T-cell (primary cell): Measurements from ENCODE around the gene EFHC1. TPM values are rescaled to one million over a fixed set of nuclear protein-coding genes. Genes with fewer than 3 reads are reported as not detected.

Experiments used
- ATAC-seq, 4 experiments: fragments of 200-7000 bp in 3 of 4; fragments of 150-1000 bp in 1 of 4; cut with Tn5 transposase; replicated peaks in 1 of 4; 1 replicate in 3 of 4; 2 replicates in 1 of 4; pipeline ENCODE4 v1.10.0; 2021; ENCODE audit warnings: moderate library complexity in 3 of 4, mild to moderate bottlenecking in 2 of 4, moderate number of reproducible peaks in 1 of 4
- CTCF ChIA-PET, 2 donors: fragments of 300-600 bp; sonication (Branson Sonifier 250); formaldehyde crosslinking; loops; one replicate each; lab custom pipeline; 2022; ENCODE audit warnings: antibody characterized with exemption in 2 of 2; lab: Charles Lee
- POLR2A ChIA-PET, 2 donors: fragments of 300-600 bp; sonication (Branson Sonifier 250); formaldehyde crosslinking; loops; one replicate each; lab custom pipeline; 2022; ENCODE audit warnings: antibody characterized with exemption in 2 of 2; lab: Charles Lee
- DNase-seq, 35 experiments: peaks; one replicate each; pipeline versions ENCODE4 v3.0.0 to v3.0.0-alpha.2; 2013 to 2023
- H3K27ac ChIP-seq: one replicate; pipeline ENCODE4 v1.5.1; 2013; ENCODE audit warnings: low read length
- H3K27me3 ChIP-seq, 2 experiments: replicated peaks in 1 of 2; 1 replicate in 1 of 2; 2 replicates in 1 of 2; pipeline versions ENCODE4 v1.6.1 to v1.7.0; 2013; ENCODE audit warnings: low read length in 1 of 2, mixed read lengths in 1 of 2; ENCODE audit not compliant: control insufficient read depth in 2 of 2, insufficient read depth in 2 of 2; ENCODE audit errors: extremely low read depth in 1 of 2
- H3K36me3 ChIP-seq, 2 donors: 1 replicate in 1 of 2; 2 replicates in 1 of 2; pipeline versions ENCODE4 v1.6.1 to v1.7.0; 2013; ENCODE audit warnings: low read length in 1 of 2; ENCODE audit not compliant: control insufficient read depth in 2 of 2, insufficient read depth in 1 of 2; ENCODE audit errors: extremely low read depth in 1 of 2
- H3K4me1 ChIP-seq, 2 experiments: 1 replicate in 1 of 2; 2 replicates in 1 of 2; pipeline versions ENCODE4 v1.6.1 to v1.7.0; 2013; ENCODE audit warnings: low read length in 2 of 2, mixed read lengths in 1 of 2; ENCODE audit not compliant: insufficient read depth in 2 of 2, control insufficient read depth in 1 of 2; ENCODE audit errors: extremely low read depth in 1 of 2
- H3K4me3 ChIP-seq, 2 donors: 1 replicate in 1 of 2; 2 replicates in 1 of 2; pipeline versions ENCODE4 v1.5.1 to v1.7.0; 2013; ENCODE audit warnings: mild to moderate bottlenecking in 2 of 2, low read length in 1 of 2, moderate library complexity in 1 of 2; ENCODE audit not compliant: control insufficient read depth in 1 of 2; ENCODE audit errors: extremely low read depth in 1 of 2
- H3K9me3 ChIP-seq: 2 replicates; pipeline ENCODE4 v1.7.0; 2013
- H3K27ac Mint-ChIP-seq, 2 donors: one replicate each; pipeline ENCODE4 v1.8.0; 2020 to 2021; ENCODE audit warnings: mild to moderate bottlenecking in 2 of 2, mixed read lengths in 2 of 2
- H3K27me3 Mint-ChIP-seq, 2 donors: one replicate each; pipeline ENCODE4 v1.8.0; 2021 to 2022; ENCODE audit warnings: mixed read lengths in 2 of 2
- H3K36me3 Mint-ChIP-seq: one replicate; pipeline ENCODE4 v1.8.0; 2021; ENCODE audit warnings: mixed read lengths
- H3K4me1 Mint-ChIP-seq, 3 donors: one replicate each; pipeline ENCODE4 v1.8.0; 2020 to 2022; ENCODE audit warnings: mixed read lengths in 3 of 3, mild to moderate bottlenecking in 1 of 3
- H3K4me3 Mint-ChIP-seq, 3 donors: one replicate each; pipeline ENCODE4 v1.8.0; 2020 to 2022; ENCODE audit warnings: mild to moderate bottlenecking in 3 of 3, mixed read lengths in 3 of 3, moderate library complexity in 3 of 3
- H3K9me3 Mint-ChIP-seq, 3 donors: one replicate each; pipeline ENCODE4 v1.8.0; 2020 to 2022; ENCODE audit warnings: mixed read lengths in 3 of 3
- WGBS: methylation state at CpG from one replicate; pipeline ENCODE4 v1.1.5; 2013; ENCODE audit warnings: missing lambda C conversion rate; ENCODE audit not compliant: insufficient coverage; 5-methylcytosine and 5-hydroxymethylcytosine counted together
- total RNA-seq, 35 experiments: library from RNA in 6 of 35; stranded (reverse) in 6 of 35; fragments of 120-200 nt in 1 of 35; gene quantifications; one replicate each; pipeline versions ENCODE4 v1.2.1 to v1.2.4 and lab custom pipeline; 2013 to 2026

EFHC1 gene
- total RNA-seq, 5 donors from 2014 or later (not counting 1 experiment from before 2014, with no cell fraction given) = 4.5 to 8.6 (median 6.2) TPM

GRCh38 chr6:52511163-52511562 is 91.0 kb downstream of the EFHC1 start:
- Mint-ChIP-seq H3K4me1 (no peaks in the 10 kb centered on the region), H3K27ac (no peak overlapping the region), H3K4me3 (no peak overlapping the region), H3K27me3 (no peaks in the 10 kb centered on the region), H3K36me3 (peaks cover 78% of the 10 kb centered on the region), H3K9me3 (no peaks in the 10 kb centered on the region)
- no peaks in the 10 kb centered on the region for H3K4me1 ChIP-seq
- H3K27me3 ChIP-seq = no peaks in the 10 kb centered on the region
- ChIA-PET CTCF (no interaction called here), POLR2A (interaction anchor here in 1 of 2 donors (0.6 kb wide), 1 partner anchor 61 kb away, joined by 3 read pairs; no protein-coding TSS in a partner anchor)
- DNase-seq = no peak
- peaks cover 14 to 48% of the 10 kb centered on the region in 2 donors for H3K36me3 ChIP-seq
- no peak overlapping the region for H3K4me3 ChIP-seq
- 92% methylated on average over 8 of the region's 10 CpGs for WGBS
- ATAC-seq = no peak
- no peak overlapping the region for H3K27ac ChIP-seq
- no peaks in the 10 kb centered on the region for H3K9me3 ChIP-seq

- Histone ChIP-seq H3K36me3 (peaks cover 14 to 50% of the 10 kb centered on the region in 2 donors), H3K9me3 (no peaks in the 10 kb centered on the region), H3K27me3 (no peaks in the 10 kb centered on the region), H3K4me3 (no peak overlapping the region), H3K4me1 (no peaks in the 10 kb centered on the region), H3K27ac (no peak overlapping the region)
- CTCF ChIA-PET = no interaction called here
- Mint-ChIP-seq H3K36me3 (peaks cover 77% of the 10 kb centered on the region), H3K4me1 (no peaks in the 10 kb centered on the region), H3K4me3 (no peak overlapping the region), H3K27me3 (no peaks in the 10 kb centered on the region), H3K27ac (no peak overlapping the region), H3K9me3 (no peaks in the 10 kb centered on the region)
- POLR2A ChIA-PET = interaction anchor here in 1 of 2 donors (0.6 kb wide), 1 partner anchor 61 kb away, joined by 3 read pairs; no protein-coding TSS in a partner anchor
- DNase-seq (no peak), ATAC-seq (no peak)
- 92% methylated on average over 4 of the region's 12 CpGs for WGBS
Observed at GRCh38 chr6:52511572-52512151, 91.5 kb downstream of the EFHC1 start.

GRCh38 chr6:52512199-52512598 is 92.1 kb downstream of the EFHC1 start:
- H3K27me3 ChIP-seq = no peaks in the 10 kb centered on the region
- Mint-ChIP-seq H3K27me3 (no peaks in the 10 kb centered on the region), H3K4me1 (no peaks in the 10 kb centered on the region), H3K4me3 (no peak overlapping the region), H3K9me3 (no peaks in the 10 kb centered on the region), H3K27ac (no peak overlapping the region), H3K36me3 (peaks cover 75% of the 10 kb centered on the region)
- H3K4me3 ChIP-seq = no peak overlapping the region
- DNase-seq = no peak
- no peak for ATAC-seq
- WGBS = 55% methylated on average over 2 of the region's 4 CpGs
- peaks cover 14 to 46% of the 10 kb centered on the region in 2 donors for H3K36me3 ChIP-seq
- H3K27ac ChIP-seq = no peak overlapping the region
- no peaks in the 10 kb centered on the region for H3K9me3 ChIP-seq
- no peaks in the 10 kb centered on the region for H3K4me1 ChIP-seq
- CTCF ChIA-PET = no interaction called here
- POLR2A ChIA-PET = no interaction called here

- peaks cover 65% of the 10 kb centered on the region for H3K36me3 Mint-ChIP-seq
- 100% methylated on average over 1 of the region's 2 CpGs for WGBS
Observed at GRCh38 chr6:52513464-52513863, 93.3 kb downstream of the EFHC1 start.

GRCh38 chr6:52513896-52514295 is 93.8 kb downstream of the EFHC1 start:
- H3K27me3 Mint-ChIP-seq = no peaks in the 10 kb centered on the region
- no peak for ATAC-seq
- CTCF ChIA-PET = no interaction called here
- H3K9me3 Mint-ChIP-seq = no peaks in the 10 kb centered on the region
- Histone ChIP-seq H3K27me3 (no peaks in the 10 kb centered on the region), H3K9me3 (no peaks in the 10 kb centered on the region), H3K27ac (no peak overlapping the region), H3K4me3 (no peak overlapping the region), H3K36me3 (peaks cover 24 to 38% of the 10 kb centered on the region in 2 donors), H3K4me1 (no peaks in the 10 kb centered on the region)
- H3K36me3 Mint-ChIP-seq = peaks cover 63% of the 10 kb centered on the region
- no peak overlapping the region for H3K27ac Mint-ChIP-seq
- no peak for DNase-seq
- WGBS = no CpG with 5 or more reads among the region's 4 CpGs
- POLR2A ChIA-PET = no interaction called here
- H3K4me3 Mint-ChIP-seq = no peak overlapping the region
- peaks cover 0 to 2% (median 0%) of the 10 kb centered on the region in 3 donors for H3K4me1 Mint-ChIP-seq

More at GRCh38 chr6:52513464-52513863, 93.3 kb downstream of the EFHC1 start:
- ATAC-seq (no peak), DNase-seq (no peak)
- Mint-ChIP-seq H3K4me1 (peaks cover 0 to 2% (median 0%) of the 10 kb centered on the region in 3 donors), H3K27ac (no peak overlapping the region), H3K9me3 (no peaks in the 10 kb centered on the region), H3K27me3 (no peaks in the 10 kb centered on the region), H3K4me3 (no peak overlapping the region)
- H3K36me3 ChIP-seq = peaks cover 25 to 38% of the 10 kb centered on the region in 2 donors
- H3K27ac ChIP-seq = no peak overlapping the region
- H3K9me3 ChIP-seq = no peaks in the 10 kb centered on the region
- ChIA-PET CTCF (no interaction called here), POLR2A (no interaction called here)
- no peak overlapping the region for H3K4me3 ChIP-seq
- H3K4me1 ChIP-seq = no peaks in the 10 kb centered on the region
- no peaks in the 10 kb centered on the region for H3K27me3 ChIP-seq

GRCh38 chr6:52514514-52514913 is 94.4 kb downstream of the EFHC1 start:
- H3K4me3 ChIP-seq = no peak overlapping the region
- ChIA-PET CTCF (no interaction called here), POLR2A (no interaction called here)
- peaks cover 63% of the 10 kb centered on the region for H3K36me3 Mint-ChIP-seq
- no peak overlapping the region for H3K4me3 Mint-ChIP-seq
- H3K27ac Mint-ChIP-seq = no peak overlapping the region
- H3K27me3 ChIP-seq = no peaks in the 10 kb centered on the region
- peaks cover 0 to 2% (median 0%) of the 10 kb centered on the region in 3 donors for H3K4me1 Mint-ChIP-seq
- H3K9me3 Mint-ChIP-seq = no peaks in the 10 kb centered on the region
- 62% methylated on average over 5 of the region's 7 CpGs for WGBS
- H3K4me1 ChIP-seq = no peaks in the 10 kb centered on the region
- no peaks in the 10 kb centered on the region for H3K9me3 ChIP-seq
- DNase-seq (no peak), ATAC-seq (no peak)
- no peak overlapping the region for H3K27ac ChIP-seq
- H3K36me3 ChIP-seq = peaks cover 19 to 32% of the 10 kb centered on the region in 2 donors
- no peaks in the 10 kb centered on the region for H3K27me3 Mint-ChIP-seq
